Measurements from ENCODE around the gene CCDC66. TPM values are rescaled to one million over a fixed set of nuclear protein-coding genes. Genes with fewer than 3 reads are reported as not detected.

CCDC66 gene
- total RNA-seq, 1 donor from 2014 or later = 12.6 TPM

GRCh38 chr3:56655709-56656108, 98.7 kb downstream of the CCDC66 start:
- no peak for DNase-seq (ENCODE audit: low spot score)
- H3K4me1 Mint-ChIP-seq (ENCODE audit: low read depth) = peaks cover 13% of the 10 kb centered on the region
- no peak for TF ChIP-seq CTCF (IDR thresholded peaks at IDR 0.05)
- H3K9me3 Mint-ChIP-seq (ENCODE audit: low read depth) = peaks cover 3% of the 10 kb centered on the region
- H3K27me3 Mint-ChIP-seq (ENCODE audit: low read depth) = no peaks in the 10 kb centered on the region
- peaks cover 27% of the 10 kb centered on the region for H3K36me3 Mint-ChIP-seq (ENCODE audit: low read depth)
- no peak overlapping the region for H3K4me3 Mint-ChIP-seq (ENCODE audit: unreplicated experiment)
- no peak overlapping the region for H3K27ac Mint-ChIP-seq (ENCODE audit: unreplicated experiment)

- no peak for TF ChIP-seq CTCF (IDR thresholded peaks at IDR 0.05)
- peaks cover 32% of the 10 kb centered on the region for H3K36me3 Mint-ChIP-seq (ENCODE audit: low read depth)
- H3K4me1 Mint-ChIP-seq (ENCODE audit: low read depth) = no peaks in the 10 kb centered on the region
- no peak overlapping the region for H3K27ac Mint-ChIP-seq (ENCODE audit: unreplicated experiment)
- no peaks in the 10 kb centered on the region for H3K27me3 Mint-ChIP-seq (ENCODE audit: low read depth)
- no peak for DNase-seq (ENCODE audit: low spot score)
- no peaks in the 10 kb centered on the region for H3K9me3 Mint-ChIP-seq (ENCODE audit: low read depth)
- no peak overlapping the region for H3K4me3 Mint-ChIP-seq (ENCODE audit: unreplicated experiment)
Measured at GRCh38 chr3:56664823-56665222, 107.8 kb downstream of the CCDC66 start.

- Mint-ChIP-seq H3K4me3 (ENCODE audit: unreplicated experiment) (no peak overlapping the region), H3K4me1 (ENCODE audit: low read depth) (no peaks in the 10 kb centered on the region), H3K36me3 (ENCODE audit: low read depth) (peaks cover 31% of the 10 kb centered on the region), H3K27me3 (ENCODE audit: low read depth) (no peaks in the 10 kb centered on the region), H3K9me3 (ENCODE audit: low read depth) (no peaks in the 10 kb centered on the region), H3K27ac (ENCODE audit: unreplicated experiment) (no peak overlapping the region)
- no peak for TF ChIP-seq CTCF (IDR thresholded peaks at IDR 0.05)
- DNase-seq (ENCODE audit: low spot score) = no peak
Measured at GRCh38 chr3:56667973-56668579, 111.1 kb downstream of the CCDC66 start.

Other genes with a start within 250 kb of the CCDC66 start
- 0.65 to 1.6 TPM in 2 of 3 replicates, not detected in the other for gene ERC2, start 88.7 kb upstream of the CCDC66 start, total RNA-seq
- gene TASOR, start 126.1 kb downstream of the CCDC66 start, total RNA-seq = 51.5 to 62.5 TPM (median 51.7 TPM) in 3 replicates
- 2.8 to 6.9 TPM (median 5.2 TPM) in 3 replicates for gene ARHGEF3, start 244.8 kb downstream of the CCDC66 start, total RNA-seq